ENCODE measurements around the gene DLK1. TPM values are rescaled to one million over a fixed set of nuclear protein-coding genes. Genes with fewer than 3 reads are reported as not detected.

Gene DLK1
- total RNA-seq, 1 experiment from 2014 or later = 3.3 TPM

GRCh38 chr14:100713705-100714104 is 13.0 kb upstream of the DLK1 start:
- Mint-ChIP-seq H3K4me1 (peaks cover 30% of the 10 kb centered on the region), H3K27me3 (ENCODE audit: low read depth) (peaks cover 19% of the 10 kb centered on the region), H3K36me3 (no peaks in the 10 kb centered on the region), H3K9me3 (peaks cover 5% of the 10 kb centered on the region; the same call in 1 of the 2 replicates), H3K4me3 (no peak overlapping the region), H3K27ac (0 out of 2 replicates have a peak overlapping the region, but pooled peaks have one; percentile 20)
- TF ChIP-seq GRHL2 (CRISPR knock-in tag; IDR thresholded peaks at IDR 0.05; ENCODE audit: insufficient replicate concordance, severe bottlenecking) = no peak
- TF ChIP-seq ZBTB43 (CRISPR knock-in tag; IDR thresholded peaks at IDR 0.05) = no peak
- no peak for TF ChIP-seq CBFB (CRISPR knock-in tag; IDR thresholded peaks at IDR 0.05; ENCODE audit: low read depth)
- no peak for TF ChIP-seq MXD4 (CRISPR knock-in tag; IDR thresholded peaks at IDR 0.05; ENCODE audit: borderline replicate concordance)
- TF ChIP-seq OVOL2 (CRISPR knock-in tag; IDR thresholded peaks at IDR 0.05; ENCODE audit: borderline replicate concordance) = no peak
- no peak for TF ChIP-seq ZNF512 (CRISPR knock-in tag; IDR thresholded peaks at IDR 0.05; ENCODE audit: borderline replicate concordance)
- no peak for TF ChIP-seq E2F1 (CRISPR knock-in tag; IDR thresholded peaks at IDR 0.05)
- no peak for TF ChIP-seq NFYB (CRISPR knock-in tag; conservative IDR thresholded peaks at IDR 0.05; ENCODE audit: low read depth)
- TF ChIP-seq SOX15 (CRISPR knock-in tag; IDR thresholded peaks at IDR 0.05) = no peak
- TF ChIP-seq AFF4 (CRISPR knock-in tag; IDR thresholded peaks at IDR 0.05; ENCODE audit: borderline replicate concordance) = no peak
- no peak for TF ChIP-seq PRDM15 (CRISPR knock-in tag; IDR thresholded peaks at IDR 0.05)
- no peak for TF ChIP-seq NR2C2 (CRISPR knock-in tag; IDR thresholded peaks at IDR 0.05)
- TF ChIP-seq SP1 (CRISPR knock-in tag; conservative IDR thresholded peaks at IDR 0.05) = no peak
- TF ChIP-seq IRF2 (CRISPR knock-in tag; IDR thresholded peaks at IDR 0.05; ENCODE audit: borderline replicate concordance, low read depth) = no peak
- no peak for TF ChIP-seq ERG (CRISPR knock-in tag; IDR thresholded peaks at IDR 0.05)
- TF ChIP-seq ZNF423 (CRISPR knock-in tag; IDR thresholded peaks at IDR 0.05) = no peak
- ATAC-seq (no peak), DNase-seq (ENCODE audit: low spot score) (no peak)
- CTCF ChIA-PET = no interaction called here
- POLR2A ChIA-PET = interaction anchor here (0.6 kb wide), 1 partner anchor 29 kb away, joined by 3 read pairs; no protein-coding TSS in a partner anchor
